ENCODE data around the gene IRF4.

IRF4 gene

GRCh38 chr6:392441-393390 is 1.2 kb downstream of the IRF4 start:
- no peak for DNase-seq (ENCODE audit: extremely low read depth, low read depth)
- no peak for TF ChIP-seq CTCF (IDR thresholded peaks at IDR 0.05; ENCODE audit: low read depth, low read length)

- no peak for DNase-seq (ENCODE audit: extremely low read depth, low read depth)
- no peak for TF ChIP-seq CTCF (IDR thresholded peaks at IDR 0.05; ENCODE audit: low read depth, low read length)
Observed at GRCh38 chr6:393391-394221, 2.1 kb downstream of the IRF4 start.

DNA sequence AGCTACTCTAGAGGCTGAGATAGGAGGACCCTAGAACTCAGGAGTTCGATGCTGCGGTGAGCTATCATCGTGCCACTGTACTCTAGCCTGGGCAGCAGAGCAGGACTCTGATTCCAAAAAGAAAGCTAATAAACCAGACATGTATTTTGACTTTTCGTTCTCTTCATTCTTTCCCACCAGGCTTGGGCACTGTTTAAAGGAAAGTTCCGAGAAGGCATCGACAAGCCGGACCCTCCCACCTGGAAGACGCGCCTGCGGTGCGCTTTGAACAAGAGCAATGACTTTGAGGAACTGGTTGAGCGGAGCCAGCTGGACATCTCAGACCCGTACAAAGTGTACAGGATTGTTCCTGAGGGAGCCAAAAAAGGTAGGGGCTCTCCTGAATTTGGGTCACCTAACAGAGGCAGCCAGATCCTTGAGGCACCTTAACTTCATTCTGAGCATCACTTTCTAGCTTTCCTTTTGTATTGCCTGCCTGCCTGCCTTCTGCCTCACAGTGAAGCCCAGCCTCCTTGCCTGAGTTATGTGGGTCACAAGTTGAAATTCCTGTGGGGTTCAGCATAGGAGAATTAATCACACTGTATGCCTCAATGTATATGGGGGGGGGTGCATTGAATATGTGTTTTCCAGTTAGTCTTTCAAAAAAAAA is 3.2 kb downstream of the IRF4 start:
- no peak for DNase-seq (ENCODE audit: extremely low read depth, low read depth)

GRCh38 chr6:395432-396125 is 4.0 kb downstream of the IRF4 start:
- no peak for DNase-seq (ENCODE audit: extremely low read depth, low read depth)
- no peak for TF ChIP-seq CTCF (IDR thresholded peaks at IDR 0.05; ENCODE audit: low read depth, low read length)

More for the DNA sequence above, 3.2 kb downstream of the IRF4 start:
- TF ChIP-seq CTCF (IDR thresholded peaks at IDR 0.05; ENCODE audit: low read depth, low read length): no peak

- DNase-seq (ENCODE audit: extremely low read depth, low read depth): no peak
- no peak for TF ChIP-seq CTCF (IDR thresholded peaks at IDR 0.05; ENCODE audit: low read depth, low read length)
Observed at GRCh38 chr6:396126-396520, 4.6 kb downstream of the IRF4 start.

DNA sequence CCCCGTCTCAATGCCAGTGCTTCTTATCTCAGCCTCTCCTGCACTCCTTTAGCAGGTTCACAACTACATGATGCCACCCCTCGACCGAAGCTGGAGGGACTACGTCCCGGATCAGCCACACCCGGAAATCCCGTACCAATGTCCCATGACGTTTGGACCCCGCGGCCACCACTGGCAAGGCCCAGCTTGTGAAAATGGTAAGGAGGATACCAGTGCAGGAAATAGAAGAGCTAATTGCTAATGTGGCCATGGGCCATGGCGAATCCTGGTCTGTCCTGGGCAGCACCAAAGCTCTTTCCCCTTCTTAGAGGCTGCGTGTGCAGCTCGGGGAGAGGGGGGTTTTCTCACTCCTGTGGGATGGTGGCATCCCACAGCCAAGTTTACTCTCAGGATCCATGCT is 5.5 kb downstream of the IRF4 start:
- TF ChIP-seq CTCF (IDR thresholded peaks at IDR 0.05; ENCODE audit: low read depth, low read length): no peak
- DNase-seq (ENCODE audit: extremely low read depth, low read depth): no peak
